A549 (cell line): Measurements from ENCODE around the gene EPB41L5. TPM values are rescaled to one million over a fixed set of nuclear protein-coding genes. Genes with fewer than 3 reads are reported as not detected.
"Not testable (repeated sequence)": the region's sequence is repeated elsewhere in the genome, so short reads cannot be mapped to it uniquely, and the experiment has no call there.

Experiments
- ATAC-seq, 2 experiments: fragments of 200-7000 bp in 1 of 2; fragments of >200 bp in 1 of 2; cut with Nextera tagmentation in 1 of 2; cut with Tn5 transposase in 1 of 2; 3 replicates each; pipeline versions ENCODE4 v1.8.0 to v1.9.1; 2018 to 2020; ENCODE audit warnings: mild to moderate bottlenecking in 1 of 2, moderate library complexity in 1 of 2
- CTCF ChIA-PET: fragments of 300-600 bp; sonication (Branson Sonifier 250); formaldehyde crosslinking; extraction: SDS; loops from one replicate; lab custom pipeline; 2021; ENCODE audit warnings: antibody characterized with exemption, inconsistent platforms; lab: Yijun Ruan, JAX
- POLR2A ChIA-PET: fragments of 350-600 bp; formaldehyde crosslinking; extraction: SDS; loops from one replicate; lab custom pipeline; 2021; ENCODE audit warnings: antibody characterized with exemption, inconsistent platforms; lab: Yijun Ruan, JAX
- DNase-seq, 2 experiments: peaks; one replicate each; pipeline versions ENCODE4 v3.0.0 to v3.0.0-alpha.2; 2011 to 2016; ENCODE audit warnings: low read depth in 1 of 2, low spot score in 1 of 2
- FAIRE-seq: peaks from 2 replicates; lab custom pipeline; 2011; peaks lifted over from hg19 to GRCh38; lab: Jason Lieb, UNC
- H3K27ac ChIP-seq, 2 experiments: fragments of >200 bp; sonication (Bioruptor Twin); formaldehyde crosslinking; 3 replicates each; pipeline ENCODE4 v1.5.1; 2016 to 2017
- H3K4me1 ChIP-seq: fragments of >200 bp; sonication (Bioruptor Twin); formaldehyde crosslinking; 3 replicates; pipeline ENCODE4 v1.6.1; 2016
- H3K4me2 ChIP-seq: fragments of >200 bp; sonication (Bioruptor Twin); formaldehyde crosslinking; 3 replicates; pipeline ENCODE4 v1.6.1; 2016
- H3K4me3 ChIP-seq: fragments of >200 bp; sonication (Bioruptor Twin); formaldehyde crosslinking; 3 replicates; pipeline ENCODE4 v1.5.1; 2016
- H3K9me3 ChIP-seq: fragments of >200 bp; sonication (Bioruptor Twin); formaldehyde crosslinking; 3 replicates; pipeline ENCODE4 v1.6.1; 2016
- BHLHE40 ChIP-seq: IDR thresholded peaks from 2 replicates; pipeline ENCODE4 v1.6.1; 2012; ENCODE audit warnings: low read depth, low read length, inconsistent platforms
- CBX8 ChIP-seq: fragments of 200-600 bp; sonication (generic); IDR thresholded peaks from 2 replicates; pipeline ENCODE4 v1.6.1; 2016
- CHD2 ChIP-seq: fragments of 150-350 bp; IDR thresholded peaks from 2 replicates; pipeline ENCODE4 v1.6.1; 2014; ENCODE audit warnings: low read length; ENCODE audit not compliant: partially characterized antibody
- EHF ChIP-seq: fragments of 250-450 bp; sonication (Bioruptor Pico); IDR thresholded peaks from 2 replicates; pipeline ENCODE4 v1.5.0; 2020; ENCODE audit warnings: mild to moderate bottlenecking
- EHMT2 ChIP-seq: fragments of 200-600 bp; sonication (generic); IDR thresholded peaks from 2 replicates; pipeline ENCODE4 v1.6.1; 2016; ENCODE audit warnings: antibody characterized with exemption, low read depth, mild to moderate bottlenecking, moderate library complexity
- FOSL2 ChIP-seq, 2 experiments: fragments of 450-650 bp in 1 of 2; fragments of >200 bp in 1 of 2; sonication (Bioruptor Twin) in 1 of 2; formaldehyde crosslinking; IDR thresholded peaks; 2 replicates each; pipeline versions ENCODE4 v1.5.0 to v1.6.1; 2016 to 2020; ENCODE audit warnings: mild to moderate bottlenecking in 1 of 2, moderate library complexity in 1 of 2
- HMGXB4 ChIP-seq: fragments of 250-450 bp; sonication (Bioruptor Pico); IDR thresholded peaks from 2 replicates; pipeline ENCODE4 v1.5.0; 2021; ENCODE audit warnings: mild to moderate bottlenecking, moderate library complexity, borderline replicate concordance
- HOXA7 ChIP-seq: fragments of 250-450 bp; sonication (Bioruptor Pico); IDR thresholded peaks from 2 replicates; pipeline ENCODE4 v1.5.0; 2020; ENCODE audit warnings: mild to moderate bottlenecking, moderate library complexity
- HOXB13 ChIP-seq: fragments of 250-450 bp; sonication (Bioruptor Pico); IDR thresholded peaks from 2 replicates; pipeline ENCODE4 v1.5.0; 2020; ENCODE audit warnings: low read depth, mild to moderate bottlenecking, moderate library complexity
- JUN ChIP-seq, 2 experiments: fragments of >200 bp; sonication (Bioruptor Twin); formaldehyde crosslinking; IDR thresholded peaks; 2 replicates in 1 of 2; 3 replicates in 1 of 2; pipeline ENCODE4 v1.6.1; 2016 to 2017
- KDM1A ChIP-seq: fragments of 200-600 bp; sonication (generic); IDR thresholded peaks from 2 replicates; pipeline ENCODE4 v1.6.1; 2016; ENCODE audit warnings: low read depth, mild to moderate bottlenecking
- KDM5A ChIP-seq: fragments of 200-600 bp; sonication (generic); IDR thresholded peaks from 2 replicates; pipeline ENCODE4 v1.6.1; 2016; ENCODE audit warnings: antibody characterized with exemption, mild to moderate bottlenecking
- MAFK ChIP-seq: fragments of 450-650 bp; IDR thresholded peaks from 2 replicates; pipeline ENCODE4 v1.6.1; 2014; ENCODE audit not compliant: partially characterized antibody
- MAZ ChIP-seq: fragments of 150-350 bp; IDR thresholded peaks from 2 replicates; pipeline ENCODE4 v1.6.1; 2014; ENCODE audit warnings: antibody characterized with exemption, low read depth, low read length, borderline replicate concordance
- MYC ChIP-seq: IDR thresholded peaks from 2 replicates; pipeline ENCODE4 v1.6.1; 2012; ENCODE audit warnings: mild to moderate bottlenecking, inconsistent platforms, low read length, improper control_type of control experiment, borderline replicate concordance
- NFE2L2 ChIP-seq: fragments of 150-350 bp; conservative IDR thresholded peaks from 2 replicates; pipeline ENCODE4 v1.6.1; 2014; ENCODE audit warnings: low read length
- POLR2AphosphoS2 ChIP-seq: conservative IDR thresholded peaks from 2 replicates; pipeline ENCODE4 v1.6.1; 2012; ENCODE audit warnings: low read length, improper control_type of control experiment, inconsistent platforms
- RARB ChIP-seq: fragments of 250-450 bp; sonication (Bioruptor Pico); IDR thresholded peaks from 2 replicates; pipeline ENCODE4 v1.8.0; 2021; ENCODE audit warnings: mild to moderate bottlenecking, moderate library complexity
- REST ChIP-seq: fragments of 200-600 bp; sonication (generic); IDR thresholded peaks from 2 replicates; pipeline ENCODE4 v1.6.1; 2016; ENCODE audit warnings: antibody characterized with exemption, mild to moderate bottlenecking, moderate library complexity
- RNF2 ChIP-seq: fragments of 200-600 bp; sonication (generic); IDR thresholded peaks from 2 replicates; pipeline ENCODE4 v1.6.1; 2016; ENCODE audit warnings: low read depth, mild to moderate bottlenecking, antibody characterized with exemption, moderate library complexity, borderline replicate concordance
- SMC3 ChIP-seq: fragments of >200 bp; sonication (Bioruptor Twin); formaldehyde crosslinking; IDR thresholded peaks from 3 replicates; pipeline ENCODE4 v1.6.1; 2018; ENCODE audit warnings: inconsistent platforms
- SREBF2 ChIP-seq: fragments of 450-650 bp; IDR thresholded peaks from 2 replicates; pipeline ENCODE4 v1.6.1; 2014; ENCODE audit warnings: mild to moderate bottlenecking, moderate library complexity
- TP53 ChIP-seq: fragments of 250-450 bp; sonication (Bioruptor Pico); IDR thresholded peaks from 2 replicates; pipeline ENCODE4 v1.5.0; 2021; ENCODE audit warnings: mild to moderate bottlenecking, moderate library complexity
- USF2 ChIP-seq: fragments of 450-650 bp; IDR thresholded peaks from 2 replicates; pipeline ENCODE4 v1.6.1; 2014; ENCODE audit warnings: antibody characterized with exemption
- ZC3H11A ChIP-seq: fragments of 450-650 bp; IDR thresholded peaks from 2 replicates; pipeline ENCODE4 v1.6.1; 2014; ENCODE audit warnings: antibody characterized with exemption, mild to moderate bottlenecking
- ZFP36 ChIP-seq: fragments of 450-650 bp; IDR thresholded peaks from 2 replicates; pipeline ENCODE4 v1.6.1; 2014; ENCODE audit warnings: borderline replicate concordance; ENCODE audit not compliant: partially characterized antibody
- WGBS: methylation state at CpG from one replicate; pipeline ENCODE4 v1.1.6; 2017; ENCODE audit errors: missing lambda C conversion rate; 5-methylcytosine and 5-hydroxymethylcytosine counted together
- polyA plus RNA-seq, 4 experiments: library from polyadenylated mRNA; depleted of rRNA in 3 of 4; stranded (reverse); fragments of >200 nt; fragmentation: RNase III in 1 of 4; extraction: RNeasy Plus Mini Kit Qiagen cat#74134 plus additional on column Dnase treatment in 1 of 4; gene quantifications; 2 replicates in 3 of 4; 3 replicates in 1 of 4; pipeline ENCODE4 v1.2.3, GENCODE V29; 2011 to 2017

Gene EPB41L5
- polyA plus RNA-seq, 2 of the 4 experiments (the other 2 are of a cell fraction): 5.8 to 33.0 TPM

DNA sequence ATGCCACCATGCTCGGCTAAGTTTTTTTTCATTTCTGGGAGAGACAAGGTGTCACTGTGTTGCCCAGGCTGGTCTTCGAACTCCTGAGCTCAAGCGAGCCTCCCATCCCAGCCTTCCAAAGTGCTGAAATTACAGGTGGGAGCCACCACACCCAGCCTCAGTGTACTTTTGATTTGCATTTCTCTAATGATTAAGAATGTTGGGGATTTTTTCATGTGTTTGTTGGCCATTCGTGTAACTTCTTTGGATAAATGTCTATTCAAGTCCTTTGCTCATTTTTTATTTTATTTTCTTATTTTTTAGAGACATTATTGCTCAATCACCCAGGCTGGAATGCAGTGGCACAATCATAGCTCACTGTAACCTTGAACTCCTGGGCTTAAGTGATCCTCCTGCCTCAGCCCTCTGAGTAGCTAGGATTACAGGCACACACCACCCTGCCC, 137.2 kb downstream of the EPB41L5 start (continued):
- no peak for TF ChIP-seq MAFK
- TF ChIP-seq SREBF2: no peak

DNA sequence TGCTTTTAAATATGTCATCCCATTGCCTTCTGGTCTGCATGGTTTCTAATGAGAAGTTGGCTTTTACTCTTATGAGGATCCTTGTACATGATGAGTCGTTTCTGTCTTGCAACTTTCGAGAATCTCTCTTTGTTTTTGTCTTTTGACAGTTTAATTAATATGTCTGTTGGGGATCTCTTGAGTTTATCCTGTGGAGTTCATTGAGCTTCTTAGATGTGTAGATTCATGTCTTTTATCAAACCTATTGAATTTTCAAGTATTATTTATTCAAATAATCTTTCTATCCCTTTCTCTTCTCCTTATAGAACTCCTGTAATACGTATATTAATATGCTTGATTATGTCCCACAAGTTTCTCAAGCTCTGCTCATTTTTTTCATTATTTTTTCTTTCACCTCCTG, 142.4 kb downstream of the EPB41L5 start:
- no peak for TF ChIP-seq TP53 (CRISPR knock-in tag)
- TF ChIP-seq RNF2: no peak
- no peak for TF ChIP-seq HMGXB4 (CRISPR knock-in tag)
- no peak for TF ChIP-seq JUN (IDR thresholded peaks at IDR 0.05)
- TF ChIP-seq ZC3H11A: no peak
- TF ChIP-seq HOXB13 (CRISPR knock-in tag): no peak
- no peak for TF ChIP-seq KDM5A
- TF ChIP-seq CHD2: no peak
- no peak for TF ChIP-seq CBX8
- no peak for TF ChIP-seq BHLHE40
- TF ChIP-seq POLR2AphosphoS2: no peak
- no peak for TF ChIP-seq NFE2L2
- TF ChIP-seq KDM1A: no peak
- no peak for TF ChIP-seq EHF (CRISPR knock-in tag)
- no peak for TF ChIP-seq MAFK
- TF ChIP-seq RARB (CRISPR knock-in tag): no peak
- no peak for TF ChIP-seq HOXA7 (CRISPR knock-in tag)
- TF ChIP-seq MYC: no peak
- TF ChIP-seq SMC3: no peak
- no peak for TF ChIP-seq USF2
- no peaks in the 10 kb centered on the region for H3K4me1 ChIP-seq
- FAIRE-seq (no peak), ATAC-seq (no peak), DNase-seq (no peak)
- ChIA-PET CTCF (interaction anchor here (1.0 to 1.7 kb wide), 4 partner anchors 13 to 46 kb away, joined by 4 to 6 read pairs (median 4); no protein-coding TSS in a partner anchor), POLR2A (no interaction called here)
- no peak overlapping the region for H3K4me2 ChIP-seq
- no peak overlapping the region for H3K4me3 ChIP-seq
- H3K9me3 ChIP-seq: peaks cover 20% of the 10 kb centered on the region; the same call in 2 of the 3 replicates
- H3K27ac ChIP-seq: no peak overlapping the region
- 90% methylated on average over 3 of the region's 3 CpGs for WGBS

- CTCF ChIA-PET: interaction anchor here (2.0 kb wide), 1 partner anchor 16 kb away, joined by 5 read pairs; no protein-coding TSS in a partner anchor
- peaks cover 12% of the 10 kb centered on the region; the same call in 2 of the 3 replicates for H3K9me3 ChIP-seq
- not testable (repeated sequence) for ATAC-seq, H3K4me2 ChIP-seq, H3K4me1 ChIP-seq, H3K4me3 ChIP-seq, FAIRE-seq, DNase-seq, H3K27ac ChIP-seq
- POLR2A ChIA-PET: interaction anchor here (0.5 kb wide), 1 partner anchor 404 kb away, joined by 3 read pairs; no protein-coding TSS in a partner anchor
- WGBS: 90% methylated on average over 2 of the region's 2 CpGs
Measured at GRCh38 chr2:120158658-120159057, 145.8 kb downstream of the EPB41L5 start.

GRCh38 chr2:120161190-120161589, 148.3 kb downstream of the EPB41L5 start:
- no peaks in the 10 kb centered on the region for H3K9me3 ChIP-seq
- no peaks in the 10 kb centered on the region for H3K4me1 ChIP-seq
- no peak overlapping the region for H3K4me3 ChIP-seq
- CTCF ChIA-PET: no interaction called here
- no peak overlapping the region for H3K27ac ChIP-seq
- POLR2A ChIA-PET: no interaction called here
- no peak for FAIRE-seq
- no peak overlapping the region for H3K4me2 ChIP-seq
- no peak for DNase-seq
- no peak for ATAC-seq
- TF ChIP-seq ZC3H11A: no peak
- no peak for TF ChIP-seq TP53 (CRISPR knock-in tag)
- TF ChIP-seq REST: no peak
- no peak for TF ChIP-seq MAZ
- no peak for TF ChIP-seq ZFP36
- TF ChIP-seq EHMT2: no peak
- TF ChIP-seq FOSL2 (IDR thresholded peaks at IDR 0.05): no peak
- TF ChIP-seq FOSL2 (CRISPR knock-in tag; IDR thresholded peaks at IDR 0.05): no peak
- TF ChIP-seq CHD2: no peak
